AG08395 (cell line): ENCODE results near the gene SEC62.
"Not testable (repeated sequence)": the region's sequence is repeated elsewhere in the genome, so short reads cannot be mapped to it uniquely, and the experiment has no call there.

ENCODE experiments used
- DNase-seq: peaks from one replicate; pipeline ENCODE4 v3.0.0; 2012; ENCODE audit warnings: mixed read lengths, low spot score

SEC62 gene

GRCh38 chr3:170016057-170016456 is 49.5 kb downstream of the SEC62 start:
- no peak for DNase-seq

- DNase-seq: not testable (repeated sequence)
Observed at GRCh38 chr3:170019306-170019705, 52.7 kb downstream of the SEC62 start.

GRCh38 chr3:170021083-170021482 is 54.5 kb downstream of the SEC62 start:
- no peak for DNase-seq

- DNase-seq: no peak
Observed at GRCh38 chr3:170022336-170022735, 55.7 kb downstream of the SEC62 start.

- DNase-seq: no peak
Observed at GRCh38 chr3:170023165-170023564, 56.6 kb downstream of the SEC62 start.

- no peak for DNase-seq
Observed at GRCh38 chr3:170024581-170024980, 58.0 kb downstream of the SEC62 start.

- DNase-seq: no peak
Observed at GRCh38 chr3:170027233-170028102, 60.9 kb downstream of the SEC62 start.

GRCh38 chr3:170033489-170033888 is 66.9 kb downstream of the SEC62 start:
- no peak for DNase-seq

- DNase-seq: peak; percentile 38
Observed at GRCh38 chr3:170037463-170038433, 71.1 kb downstream of the SEC62 start, which contains the start of gene GPR160. Gene GPR160 (plus strand): TSS chr3:170037995. CDS start chr3:170083973, 45,978 bp downstream.

- DNase-seq: no peak
Observed at GRCh38 chr3:170038434-170039110, 72.0 kb downstream of the SEC62 start.

- DNase-seq: no peak
Observed at GRCh38 chr3:170040418-170040817, 73.8 kb downstream of the SEC62 start.

- DNase-seq: no peak
Observed at GRCh38 chr3:170043506-170043905, 76.9 kb downstream of the SEC62 start.

GRCh38 chr3:170044271-170044670 is 77.7 kb downstream of the SEC62 start:
- DNase-seq: no peak

- DNase-seq: no peak
Observed at GRCh38 chr3:170044795-170045244, 78.2 kb downstream of the SEC62 start.

GRCh38 chr3:170046269-170047132 is 79.9 kb downstream of the SEC62 start:
- no peak for DNase-seq

- no peak for DNase-seq
Observed at GRCh38 chr3:170047133-170047404, 80.5 kb downstream of the SEC62 start.
